Fibroblast of the aortic adventitia (primary cell): ENCODE results near the gene CCL28. TPM values are rescaled to one million over a fixed set of nuclear protein-coding genes. Genes with fewer than 3 reads are reported as not detected.

Source experiments
- DNase-seq: peaks from one replicate; pipeline ENCODE4 v3.0.0-alpha.2; 2010; ENCODE audit warnings: low read depth
- H3K4me3 ChIP-seq: 2 replicates; pipeline ENCODE4 v1.5.1; 2011; ENCODE audit warnings: low read depth, mild to moderate bottlenecking, control low read depth, low read length, moderate library complexity
- total RNA-seq: library from RNA; depleted of rRNA; stranded (reverse); fragments of >200 nt; gene quantifications from 2 replicates; pipeline ENCODE4 v1.2.3, GENCODE V29; 2012; ENCODE audit warnings: low replicate concordance
- TF ChIP-seq, protein P1 (sequence below): IDR thresholded peaks from 2 replicates; pipeline ENCODE4 v1.5.1; 2011; ENCODE audit warnings: mild to moderate bottlenecking, low read length, control low read depth, inconsistent platforms; ENCODE audit not compliant: insufficient read depth

CCL28 gene
- total RNA-seq, 1 donor = 5.1 TPM

DNA sequence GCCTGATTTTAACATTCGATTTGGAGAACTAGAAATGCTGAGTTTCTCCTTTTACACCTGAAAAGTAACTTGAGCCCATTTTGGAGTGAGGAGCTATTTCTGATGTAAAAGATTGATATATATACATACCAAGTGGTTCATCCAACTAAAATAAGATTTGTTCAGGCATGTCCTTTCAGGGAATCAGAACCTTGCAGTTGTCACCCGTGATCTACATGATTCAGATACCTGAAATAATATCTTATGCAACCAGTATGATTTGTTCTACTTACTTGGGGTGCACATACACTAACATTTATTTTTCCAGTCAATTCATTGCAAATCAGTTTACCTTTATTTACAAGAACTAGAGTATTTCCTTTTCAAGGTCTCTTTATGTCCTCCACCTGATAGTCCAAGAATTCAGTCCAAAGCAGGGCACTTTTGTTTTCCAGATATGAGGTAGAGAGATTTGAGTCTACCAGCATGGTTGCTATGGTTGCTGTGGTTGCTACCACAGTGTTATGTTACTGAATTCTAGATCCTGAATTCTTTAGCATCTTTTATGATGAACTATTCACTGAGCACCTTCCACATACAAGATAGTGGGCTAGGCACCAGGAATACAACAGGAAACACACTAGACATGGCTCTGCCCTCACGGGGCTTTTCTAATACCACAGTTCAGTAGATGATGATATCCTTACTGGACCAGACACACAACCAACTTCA lies 49.3 kb downstream of the CCL28 start:
- no peak overlapping the region for H3K4me3 ChIP-seq
- TF ChIP-seq, protein P1, sequence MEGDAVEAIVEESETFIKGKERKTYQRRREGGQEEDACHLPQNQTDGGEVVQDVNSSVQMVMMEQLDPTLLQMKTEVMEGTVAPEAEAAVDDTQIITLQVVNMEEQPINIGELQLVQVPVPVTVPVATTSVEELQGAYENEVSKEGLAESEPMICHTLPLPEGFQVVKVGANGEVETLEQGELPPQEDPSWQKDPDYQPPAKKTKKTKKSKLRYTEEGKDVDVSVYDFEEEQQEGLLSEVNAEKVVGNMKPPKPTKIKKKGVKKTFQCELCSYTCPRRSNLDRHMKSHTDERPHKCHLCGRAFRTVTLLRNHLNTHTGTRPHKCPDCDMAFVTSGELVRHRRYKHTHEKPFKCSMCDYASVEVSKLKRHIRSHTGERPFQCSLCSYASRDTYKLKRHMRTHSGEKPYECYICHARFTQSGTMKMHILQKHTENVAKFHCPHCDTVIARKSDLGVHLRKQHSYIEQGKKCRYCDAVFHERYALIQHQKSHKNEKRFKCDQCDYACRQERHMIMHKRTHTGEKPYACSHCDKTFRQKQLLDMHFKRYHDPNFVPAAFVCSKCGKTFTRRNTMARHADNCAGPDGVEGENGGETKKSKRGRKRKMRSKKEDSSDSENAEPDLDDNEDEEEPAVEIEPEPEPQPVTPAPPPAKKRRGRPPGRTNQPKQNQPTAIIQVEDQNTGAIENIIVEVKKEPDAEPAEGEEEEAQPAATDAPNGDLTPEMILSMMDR = no peak
- DNase-seq = no peak

- TF ChIP-seq, protein P1 = no peak
- no peak for DNase-seq
- H3K4me3 ChIP-seq = no peak overlapping the region
These were observed 53.5 kb downstream of the CCL28 start for GRCh38 chr5:43358726-43359125.

DNA sequence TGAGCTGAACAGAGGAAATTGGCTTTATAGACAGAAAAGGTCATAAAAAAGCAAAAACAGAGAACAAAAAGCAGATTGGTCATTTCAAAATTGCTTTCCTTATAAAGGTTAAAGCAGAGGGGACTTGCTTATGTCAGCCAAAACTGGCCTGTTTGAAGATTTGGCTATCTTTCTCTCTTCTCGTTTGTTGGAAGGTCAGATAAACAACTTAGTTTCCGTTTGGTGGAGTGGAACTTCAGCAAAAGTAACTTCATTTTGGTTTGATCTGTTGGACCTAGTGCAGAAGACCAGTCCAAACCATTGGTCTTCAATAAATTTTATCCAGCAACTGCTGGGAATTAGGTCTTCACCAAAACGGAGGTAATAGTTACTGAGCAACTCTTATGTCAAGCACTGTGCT lies 53.9 kb downstream of the CCL28 start:
- TF ChIP-seq, protein P1 = no peak
- DNase-seq = no peak
- no peak overlapping the region for H3K4me3 ChIP-seq

GRCh38 chr5:43357878-43358281 lies 54.3 kb downstream of the CCL28 start:
- TF ChIP-seq, protein P1 = no peak

DNA sequence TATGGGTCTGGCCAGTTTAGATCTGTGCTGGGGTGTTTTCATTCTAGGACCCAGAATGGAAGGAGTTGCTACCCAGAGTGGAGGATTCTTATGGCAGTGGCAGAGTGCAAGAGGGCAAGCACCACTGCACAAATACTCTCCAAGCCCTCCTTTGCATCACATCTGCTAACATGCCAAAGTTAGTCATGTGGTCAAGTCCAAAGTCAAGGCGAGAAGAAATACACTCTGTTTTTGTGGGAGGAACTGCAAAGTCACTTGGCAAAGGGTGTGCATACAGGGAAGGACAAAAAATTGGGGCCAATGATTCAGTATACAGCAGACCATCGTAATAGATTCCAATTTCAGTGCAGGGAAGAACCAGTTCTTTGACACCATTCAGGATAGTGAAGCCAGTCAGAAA lies 55.1 kb downstream of the CCL28 start:
- TF ChIP-seq, protein P1 = no peak
- no peak for DNase-seq
- no peak overlapping the region for H3K4me3 ChIP-seq

More at GRCh38 chr5:43357878-43358281, 54.3 kb downstream of the CCL28 start:
- H3K4me3 ChIP-seq = no peak overlapping the region
- no peak for DNase-seq

DNA sequence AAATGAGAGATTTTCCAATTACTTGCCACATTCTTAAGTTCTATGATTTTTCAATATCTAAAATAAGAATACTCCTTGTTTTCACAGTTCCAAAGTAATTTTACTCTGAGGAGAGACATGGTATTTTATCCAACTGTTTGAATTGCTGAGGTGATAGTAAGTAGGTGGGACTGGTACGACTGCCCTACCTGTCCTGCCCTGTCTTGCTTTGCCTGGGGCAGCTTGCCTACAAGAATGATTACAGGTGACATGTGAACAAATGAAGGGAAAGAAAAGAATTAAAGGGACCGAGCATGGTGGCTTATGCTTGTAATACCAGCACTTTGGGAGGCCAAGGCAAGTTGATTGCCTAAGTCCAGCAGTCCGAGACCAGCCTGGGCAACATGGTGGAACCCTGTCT lies 57.4 kb downstream of the CCL28 start:
- TF ChIP-seq, protein P1 = no peak
- DNase-seq = no peak
- H3K4me3 ChIP-seq = no peak overlapping the region

- no peak overlapping the region for H3K4me3 ChIP-seq
- TF ChIP-seq, protein P1 = no peak
- no peak for DNase-seq
These were observed 58.5 kb downstream of the CCL28 start for GRCh38 chr5:43353668-43354067.
